Muscle of leg (tissue), 11 donors: ENCODE data around the gene CYFIP1. TPM values are rescaled to one million over a fixed set of nuclear protein-coding genes. Genes with fewer than 3 reads are reported as not detected.
A peak's percentile ranks its signal among the peaks of the same experiment; 100 is the strongest.

Source experiments
- DNase-seq: peaks from one replicate; pipeline ENCODE4 v3.0.0; 2013
- H3K27ac ChIP-seq: one replicate; pipeline ENCODE4 v1.5.1; 2013; ENCODE audit warnings: mild to moderate bottlenecking, low read length, control low read depth
- H3K27me3 ChIP-seq: one replicate; pipeline ENCODE4 v1.6.1; 2013; ENCODE audit warnings: low read length; ENCODE audit not compliant: control insufficient read depth, insufficient read depth
- H3K36me3 ChIP-seq: one replicate; pipeline ENCODE4 v1.6.1; 2013; ENCODE audit warnings: low read length; ENCODE audit not compliant: control insufficient read depth, insufficient read depth
- H3K4me1 ChIP-seq: one replicate; pipeline ENCODE4 v1.6.1; 2013; ENCODE audit warnings: low read length; ENCODE audit not compliant: control insufficient read depth, insufficient read depth
- H3K4me3 ChIP-seq: one replicate; pipeline ENCODE4 v1.5.1; 2013; ENCODE audit warnings: low read length, control low read depth
- H3K9me3 ChIP-seq: replicated peaks from 2 replicates; pipeline ENCODE4 v1.6.1; 2013; ENCODE audit warnings: low read depth, low read length; ENCODE audit not compliant: control insufficient read depth
- WGBS: methylation state at CpG from one replicate; pipeline ENCODE4 v1.1.5; 2013; ENCODE audit warnings: missing lambda C conversion rate; ENCODE audit not compliant: insufficient coverage; 5-methylcytosine and 5-hydroxymethylcytosine counted together
- polyA plus RNA-seq, 8 donors: library from polyadenylated mRNA; unstranded; fragments of 120-200 nt; gene quantifications; one replicate each; pipeline versions ENCODE4 v1.2.1 to v1.2.3, GENCODE V29; 2013; ENCODE audit warnings: inconsistent platforms in 1 of 8, low replicate concordance in 1 of 8; ENCODE audit not compliant: insufficient read length in 8 of 8, insufficient read depth in 1 of 8
- total RNA-seq: library from RNA; stranded (reverse); fragments of 120-200 nt; gene quantifications from one replicate; pipeline ENCODE4 v1.2.4, GENCODE V29; 2013

Gene CYFIP1
- total and polyA plus RNA-seq, 9 donors, result 46.4 to 75.3 (median 61.0) TPM

DNA sequence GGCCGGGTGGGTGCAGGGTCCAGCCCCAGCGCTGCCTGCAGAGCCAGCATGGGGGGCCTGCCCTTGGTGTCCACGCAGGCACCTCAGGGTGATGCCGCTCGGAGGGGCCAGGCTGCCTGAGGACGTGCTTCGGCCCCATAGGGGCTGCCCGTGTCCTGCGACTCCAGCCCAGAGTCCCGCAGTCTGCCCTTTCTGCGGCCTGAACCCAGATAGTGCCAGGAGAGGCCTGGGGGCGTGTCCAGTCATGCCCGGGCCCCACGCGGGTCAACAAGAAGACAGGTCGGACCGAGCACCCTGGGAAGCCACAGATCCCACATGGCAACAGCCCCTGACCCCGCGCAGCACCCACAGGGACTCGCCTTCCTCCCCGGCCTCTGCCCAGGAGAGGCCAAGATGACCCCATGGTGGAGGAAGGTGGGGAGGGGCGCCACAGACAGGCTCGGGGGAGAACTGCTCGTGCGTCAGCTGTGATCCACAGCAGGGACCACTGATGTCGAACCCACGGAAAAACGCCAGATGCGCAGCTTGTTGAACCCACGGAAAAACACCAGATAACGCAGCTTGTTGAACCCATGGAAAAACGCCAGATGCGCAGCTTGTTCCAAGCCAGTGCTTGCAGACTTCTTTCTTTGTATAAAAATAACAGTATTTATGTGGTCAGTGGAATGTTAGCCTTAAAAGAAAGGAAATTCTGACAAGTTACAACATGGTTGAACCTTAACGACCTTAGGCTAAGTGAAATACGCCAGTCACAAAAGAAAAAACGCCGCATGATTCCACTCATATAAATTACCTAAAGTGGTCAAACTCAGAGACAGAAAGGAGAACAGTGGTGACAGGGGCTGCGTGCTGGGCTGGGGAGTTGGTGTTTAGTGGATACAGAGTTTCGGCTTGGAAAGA, 28.5 kb downstream of the CYFIP1 start:
- Histone ChIP-seq H3K9me3 (no peaks in the 10 kb centered on the region), H3K36me3 (peaks cover 4% of the 10 kb centered on the region), H3K4me3 (no peak overlapping the region), H3K27me3 (no peaks in the 10 kb centered on the region), H3K4me1 (peaks cover 35% of the 10 kb centered on the region), H3K27ac (no peak overlapping the region)
- WGBS, result 90% methylated on average over 33 of the region's 39 CpGs
- no peak for DNase-seq

DNA sequence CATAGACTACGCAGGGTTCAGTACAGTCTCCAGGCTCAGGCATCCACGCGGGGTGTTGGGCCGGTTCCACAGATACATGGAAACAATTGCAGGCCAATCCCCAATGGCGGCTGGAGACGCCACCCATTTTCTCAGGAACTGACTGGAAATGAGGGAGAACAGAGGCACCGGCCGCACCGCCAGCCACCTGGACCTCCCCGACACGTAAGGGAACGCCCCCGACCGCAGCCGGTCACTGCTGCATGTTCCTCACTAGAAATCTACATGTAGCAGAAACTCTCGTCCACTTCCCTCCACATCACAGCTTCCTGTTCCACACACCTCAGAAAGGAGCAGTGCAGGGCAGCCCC, 29.2 kb downstream of the CYFIP1 start:
- no peak overlapping the region for H3K4me3 ChIP-seq
- no peak overlapping the region for H3K27ac ChIP-seq
- DNase-seq, result no peak
- H3K4me1 ChIP-seq, result peaks cover 31% of the 10 kb centered on the region
- 64% methylated on average over 6 of the region's 16 CpGs for WGBS
- H3K36me3 ChIP-seq, result peaks cover 4% of the 10 kb centered on the region
- no peaks in the 10 kb centered on the region for H3K9me3 ChIP-seq
- no peaks in the 10 kb centered on the region for H3K27me3 ChIP-seq

DNA sequence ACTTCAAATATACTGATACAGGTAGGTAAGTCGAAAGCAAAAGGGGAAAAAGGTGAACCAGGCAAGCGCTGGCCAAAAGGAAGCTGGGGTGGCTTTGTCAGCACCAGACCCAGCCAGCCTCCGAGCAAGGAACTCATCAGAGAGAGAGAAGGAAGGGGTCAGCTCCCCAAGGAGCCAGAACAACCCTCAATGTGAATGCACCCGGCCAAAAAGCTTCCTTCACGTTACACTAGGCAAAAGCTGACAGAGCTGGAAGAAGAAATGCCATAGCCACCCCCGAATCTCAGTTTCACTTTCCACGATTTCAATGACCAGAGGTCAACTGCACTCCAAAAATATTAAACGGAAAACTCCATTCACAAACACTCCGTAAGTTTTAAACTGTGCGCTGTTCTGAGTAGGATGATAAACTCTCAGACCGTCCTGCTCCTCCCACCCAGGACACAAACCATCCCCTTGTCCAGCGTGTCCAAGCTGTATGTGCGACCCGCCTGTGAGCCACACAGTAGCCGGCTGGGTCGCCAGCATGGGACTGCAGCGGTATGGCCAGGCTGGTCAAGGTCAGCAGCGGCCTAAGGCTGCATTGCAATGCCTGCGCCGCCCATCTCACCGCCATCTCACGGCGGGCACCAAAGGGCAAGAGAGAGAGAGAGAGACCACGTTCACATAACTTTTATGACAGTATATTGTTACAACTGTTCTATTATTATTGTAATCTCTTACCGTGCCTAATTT, 29.7 kb downstream of the CYFIP1 start:
- no peaks in the 10 kb centered on the region for H3K9me3 ChIP-seq
- peaks cover 31% of the 10 kb centered on the region for H3K4me1 ChIP-seq
- no peaks in the 10 kb centered on the region for H3K27me3 ChIP-seq
- H3K4me3 ChIP-seq, result no peak overlapping the region
- DNase-seq, result peak; percentile 24
- 76% methylated on average over 9 of the region's 25 CpGs for WGBS
- peak overlapping the region; percentile 64 for H3K27ac ChIP-seq
- peaks cover 4% of the 10 kb centered on the region for H3K36me3 ChIP-seq

DNA sequence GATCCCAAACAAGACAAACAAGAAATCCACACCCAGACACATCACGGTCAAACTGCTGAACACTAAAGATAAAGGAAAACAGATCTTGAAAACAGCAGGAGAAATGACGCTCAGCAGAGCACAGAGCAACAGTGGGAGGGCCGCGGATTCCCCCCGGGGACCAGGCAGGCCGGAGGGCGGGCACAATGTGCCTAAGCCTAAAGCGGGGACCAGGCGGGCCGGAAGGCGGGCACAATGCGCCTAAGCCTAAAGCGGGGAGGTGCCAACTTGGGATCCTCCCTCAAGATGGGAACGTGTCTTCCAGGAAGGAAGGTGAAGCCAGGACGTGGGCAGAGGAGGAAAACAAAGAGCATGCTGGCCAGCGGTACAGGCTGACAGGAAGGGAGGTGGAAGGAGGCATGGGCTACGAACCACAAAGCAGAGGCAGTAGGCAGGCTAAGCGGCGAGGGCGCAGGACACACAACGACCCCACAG, 31.1 kb downstream of the CYFIP1 start:
- DNase-seq, result peak; percentile 59
- 6% methylated on average over 17 of the region's 21 CpGs for WGBS
- peak overlapping the region; percentile 26 for H3K4me3 ChIP-seq
- peaks cover 31% of the 10 kb centered on the region for H3K4me1 ChIP-seq
- no peaks in the 10 kb centered on the region for H3K9me3 ChIP-seq
- peaks cover 15% of the 10 kb centered on the region for H3K36me3 ChIP-seq
- H3K27ac ChIP-seq, result peak overlapping the region; percentile 64
- no peaks in the 10 kb centered on the region for H3K27me3 ChIP-seq

DNA sequence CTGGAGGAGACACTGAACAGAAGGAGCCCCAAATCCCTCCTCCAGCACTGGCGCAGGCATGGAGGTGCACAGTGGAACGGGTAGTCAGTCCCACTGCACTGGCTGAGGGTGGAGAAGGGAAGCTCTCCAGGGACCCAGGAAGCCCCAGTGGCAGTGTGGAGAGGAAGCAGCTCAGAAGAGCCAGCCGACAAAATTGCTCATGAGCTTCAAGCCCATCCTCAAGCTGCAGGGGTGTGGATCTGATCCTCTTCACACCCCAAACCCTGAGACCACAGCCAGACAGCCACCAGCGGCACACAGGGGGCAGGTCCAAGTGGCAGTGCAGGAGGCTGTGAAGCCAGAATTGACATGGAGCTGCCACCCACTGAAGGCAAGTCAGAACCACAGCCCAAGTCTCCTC, 32.1 kb downstream of the CYFIP1 start:
- 80% methylated on average over 1 of the region's 4 CpGs for WGBS
- no peak for DNase-seq
- no peak overlapping the region for H3K27ac ChIP-seq
- peaks cover 25% of the 10 kb centered on the region for H3K4me1 ChIP-seq
- no peaks in the 10 kb centered on the region for H3K9me3 ChIP-seq
- H3K27me3 ChIP-seq, result no peaks in the 10 kb centered on the region
- peaks cover 23% of the 10 kb centered on the region for H3K36me3 ChIP-seq
- H3K4me3 ChIP-seq, result no peak overlapping the region

DNA sequence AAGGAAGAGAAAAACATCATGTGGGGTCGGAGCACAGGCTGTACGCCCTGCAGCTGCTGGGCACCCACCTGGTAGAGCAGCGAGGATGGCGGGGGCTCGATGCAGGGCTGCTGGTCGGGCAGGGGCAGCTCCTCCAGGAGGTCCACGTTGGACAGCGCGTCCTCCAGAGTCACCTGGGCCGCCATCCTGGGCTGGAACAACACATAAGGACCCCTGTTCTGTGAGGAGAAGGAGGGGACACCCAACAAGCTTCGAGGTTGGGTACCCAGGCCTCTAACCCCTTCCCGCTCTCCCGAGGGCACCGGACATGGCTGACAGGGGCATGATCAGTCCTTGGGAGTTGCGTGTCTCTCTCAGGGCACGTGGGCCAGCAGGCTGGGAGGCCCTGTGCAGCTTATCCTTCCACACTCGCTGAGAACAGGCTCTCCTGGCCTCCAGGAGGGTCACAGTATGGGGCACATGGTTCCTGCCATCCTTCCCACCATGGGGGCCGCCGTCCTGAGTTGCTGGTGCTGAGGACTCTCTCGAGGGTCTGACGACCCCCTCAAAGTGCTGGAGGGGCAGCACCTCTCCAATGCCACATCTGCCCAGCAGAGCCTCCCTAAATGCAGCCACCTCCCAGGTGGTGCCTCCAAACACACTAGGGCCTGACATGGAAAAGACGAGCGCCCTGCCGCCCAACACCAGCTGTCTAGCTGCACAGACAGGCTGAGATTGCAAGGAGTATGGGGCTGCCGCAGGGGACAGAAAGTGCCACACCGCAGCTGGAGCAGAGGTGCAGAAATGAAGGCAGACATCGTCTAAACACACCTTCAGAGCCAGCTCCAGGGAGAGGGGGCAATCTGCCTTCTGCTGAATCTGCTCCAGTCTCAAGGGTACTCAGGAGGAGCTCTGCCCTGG, 32.8 kb downstream of the CYFIP1 start:
- Histone ChIP-seq H3K27ac (no peak overlapping the region), H3K4me3 (no peak overlapping the region), H3K36me3 (peaks cover 30% of the 10 kb centered on the region), H3K27me3 (no peaks in the 10 kb centered on the region), H3K4me1 (peaks cover 21% of the 10 kb centered on the region), H3K9me3 (no peaks in the 10 kb centered on the region)
- DNase-seq, result no peak
- WGBS, result 85% methylated on average over 19 of the region's 27 CpGs

DNA sequence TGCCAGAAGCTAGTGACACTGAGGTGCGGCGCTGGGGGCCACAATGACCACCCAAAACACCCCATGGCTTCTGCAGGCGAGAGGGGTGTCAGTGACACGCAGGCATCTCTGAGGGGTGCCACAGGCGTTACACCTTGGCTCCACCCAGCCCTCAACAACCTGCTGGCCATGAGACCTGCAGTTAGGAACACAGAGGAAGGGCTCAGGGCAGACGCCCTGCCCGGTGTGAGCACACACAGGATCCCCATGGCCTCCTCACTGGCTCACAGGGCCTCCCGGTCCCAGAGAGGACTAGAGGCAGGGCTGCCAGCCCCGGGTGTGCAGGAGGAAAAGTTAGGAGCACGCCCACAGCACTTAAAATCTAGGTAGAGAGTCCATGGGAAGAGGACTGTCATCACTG, 35.1 kb downstream of the CYFIP1 start:
- no peak for DNase-seq
- WGBS, result 76% methylated on average over 3 of the region's 10 CpGs
- H3K27ac ChIP-seq, result no peak overlapping the region
- peaks cover 15% of the 10 kb centered on the region for H3K4me1 ChIP-seq
- H3K27me3 ChIP-seq, result no peaks in the 10 kb centered on the region
- no peak overlapping the region for H3K4me3 ChIP-seq
- H3K9me3 ChIP-seq, result no peaks in the 10 kb centered on the region
- H3K36me3 ChIP-seq, result peaks cover 45% of the 10 kb centered on the region

DNA sequence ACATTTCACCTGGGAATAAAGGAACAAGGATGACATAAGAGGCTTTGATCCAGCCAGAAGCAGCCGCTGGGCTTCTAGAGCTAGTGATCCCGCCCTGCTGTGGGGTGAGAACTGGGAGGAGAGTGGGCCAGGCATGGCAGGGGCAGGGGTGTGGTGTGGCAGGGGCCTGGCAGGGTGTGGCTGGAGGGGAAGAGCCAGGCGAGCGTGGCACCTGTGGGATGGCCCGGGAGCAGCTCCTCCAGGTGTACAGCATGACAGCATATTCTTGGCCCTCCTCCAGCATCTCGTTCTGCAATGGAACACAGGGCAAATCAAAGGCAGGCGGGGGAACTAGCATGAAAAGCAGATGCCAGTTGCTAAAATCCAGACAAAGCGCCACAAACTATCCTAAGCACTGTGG, 35.5 kb downstream of the CYFIP1 start:
- Histone ChIP-seq H3K36me3 (peaks cover 49% of the 10 kb centered on the region), H3K27ac (no peak overlapping the region)

DNA sequence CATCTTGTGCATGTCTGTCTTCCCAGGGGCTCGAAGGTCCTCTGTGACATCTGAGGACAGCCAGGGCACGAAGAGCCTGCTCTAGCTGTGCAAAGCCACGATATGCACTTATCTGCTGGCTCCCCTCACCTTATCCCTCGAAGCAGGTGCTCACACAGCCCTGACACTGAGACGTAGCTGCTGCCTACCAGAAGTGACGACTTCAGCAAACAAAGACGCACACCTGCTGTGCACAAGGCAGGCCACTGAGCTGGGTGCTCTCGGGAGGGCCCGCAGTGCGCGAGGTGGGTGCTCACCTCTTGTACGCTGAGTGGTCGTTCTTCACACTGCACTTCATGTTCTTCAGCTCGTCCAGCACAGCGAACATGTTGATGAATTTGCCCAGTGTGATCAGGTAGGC, 37.3 kb downstream of the CYFIP1 start:
- Histone ChIP-seq H3K4me3 (no peak overlapping the region), H3K27ac (no peak overlapping the region), H3K27me3 (no peaks in the 10 kb centered on the region), H3K4me1 (peaks cover 2% of the 10 kb centered on the region), H3K36me3 (peaks cover 63% of the 10 kb centered on the region), H3K9me3 (no peaks in the 10 kb centered on the region)
- 95% methylated on average over 15 of the region's 15 CpGs for WGBS
- no peak for DNase-seq

More for the DNA sequence above, 35.5 kb downstream of the CYFIP1 start:
- 72% methylated on average over 6 of the region's 8 CpGs for WGBS
- peaks cover 14% of the 10 kb centered on the region for H3K4me1 ChIP-seq
- no peak overlapping the region for H3K4me3 ChIP-seq
- no peaks in the 10 kb centered on the region for H3K27me3 ChIP-seq
- no peaks in the 10 kb centered on the region for H3K9me3 ChIP-seq
- no peak for DNase-seq
